HG03521 (cell line): ENCODE data around the gene TRIM13.

Source experiments
- ATAC-seq: cut with Tn5 transposase; IDR thresholded peaks from one replicate; pipeline ENCODE4 v1.9.1; 2021; ENCODE audit warnings: mild to moderate bottlenecking, moderate library complexity; ENCODE audit not compliant: unreplicated experiment

Gene TRIM13

DNA sequence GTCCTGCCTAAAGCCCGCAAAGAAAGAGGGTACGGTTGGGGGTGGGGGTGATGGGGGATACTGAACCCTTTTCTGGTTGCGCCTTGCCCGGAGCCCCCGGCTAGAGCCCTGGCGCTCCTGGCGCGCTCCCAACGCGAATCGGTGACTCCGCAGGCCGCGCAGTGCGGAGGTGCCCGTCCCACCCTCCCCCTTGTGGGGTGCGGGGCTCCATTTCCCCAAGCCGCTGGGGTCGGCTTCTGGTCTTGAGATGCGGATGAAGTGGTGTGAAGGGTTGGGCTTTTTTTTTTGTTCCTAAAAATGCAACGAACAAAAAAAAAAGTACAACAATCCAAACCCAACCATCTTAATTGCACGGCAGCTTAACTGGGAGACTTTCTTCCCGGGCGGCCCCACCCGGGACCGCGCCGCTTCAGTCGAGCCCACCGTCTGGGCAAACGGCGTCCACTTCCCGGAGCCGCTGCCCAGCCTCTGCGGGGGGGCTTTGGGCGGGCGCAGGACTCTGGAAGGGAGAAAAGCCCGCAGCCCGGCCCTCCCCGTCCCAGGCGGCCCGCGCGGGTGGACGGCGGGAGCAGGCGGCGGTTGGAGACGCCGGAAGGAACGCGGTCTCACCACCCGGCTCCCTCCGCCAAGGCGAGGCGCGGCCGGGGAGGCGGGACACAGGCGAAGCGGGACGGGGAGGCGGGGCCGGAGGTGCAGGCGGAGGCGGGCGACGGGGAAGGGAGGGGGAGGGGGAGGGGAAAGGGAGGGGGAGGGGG, 504 bp upstream of the TRIM13 start:
- ATAC-seq: peak; percentile 47

DNA sequence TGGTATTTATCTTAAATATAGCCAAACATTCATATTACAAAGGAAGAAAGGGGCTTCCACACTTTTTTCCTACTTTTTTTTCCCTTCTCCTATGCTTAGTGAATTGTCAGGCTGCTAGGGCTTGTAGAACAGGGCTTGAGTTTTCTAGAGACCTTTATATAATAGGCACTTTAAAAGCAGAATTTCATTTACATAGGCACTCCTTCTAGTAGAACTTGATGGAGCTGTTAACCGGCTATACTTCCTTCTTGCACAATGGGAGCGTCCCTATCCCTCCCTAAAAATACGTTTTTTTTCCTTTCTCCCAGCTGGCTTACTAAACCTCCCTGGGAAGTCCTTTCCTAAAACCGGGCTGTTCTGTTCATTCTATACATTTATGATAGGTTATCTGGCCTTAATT, 1.1 kb downstream of the TRIM13 start:
- no peak for ATAC-seq

GRCh38 chr13:49998714-49999624, 2.1 kb downstream of the TRIM13 start:
- no peak for ATAC-seq

- ATAC-seq: no peak
Measured at GRCh38 chr13:50001287-50001686, 4.4 kb downstream of the TRIM13 start.

DNA sequence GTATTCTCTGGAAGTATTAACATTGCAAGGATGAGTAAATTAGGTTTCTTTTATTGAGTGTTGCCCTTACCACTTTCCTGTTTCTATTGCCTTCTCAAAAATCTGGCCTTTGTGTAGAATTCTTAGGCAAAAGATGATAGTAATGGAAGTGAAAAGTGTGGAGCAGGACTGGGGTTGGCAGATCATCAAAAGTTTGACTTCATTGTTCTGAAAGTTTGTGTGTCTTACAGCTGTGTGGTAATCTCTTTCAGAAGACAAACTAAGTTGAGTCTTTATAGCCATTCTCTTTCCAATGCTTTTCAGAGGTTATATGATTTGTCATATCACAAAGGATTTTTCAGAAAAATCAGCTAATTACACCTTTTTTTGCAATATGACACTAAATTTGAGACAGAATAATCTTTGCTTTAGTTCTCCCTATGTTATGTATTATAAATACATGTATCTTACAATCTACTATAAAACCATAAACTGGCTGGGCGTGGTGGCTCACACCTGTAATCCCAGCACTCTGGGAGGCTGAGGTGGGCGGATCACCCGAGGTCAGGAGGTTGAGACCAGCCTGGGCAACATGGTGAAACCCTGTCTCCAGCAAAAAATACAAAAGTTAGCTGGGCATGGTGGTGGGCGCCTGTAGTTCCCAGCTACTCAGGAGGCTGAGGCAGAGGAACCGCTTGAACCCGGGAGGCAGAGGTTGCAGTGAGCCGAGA, 9.7 kb downstream of the TRIM13 start:
- no peak for ATAC-seq

- ATAC-seq: no peak
Measured at GRCh38 chr13:50011461-50011860, 14.6 kb downstream of the TRIM13 start.

- ATAC-seq: no peak
Measured at GRCh38 chr13:50012396-50013169, 15.7 kb downstream of the TRIM13 start.

DNA sequence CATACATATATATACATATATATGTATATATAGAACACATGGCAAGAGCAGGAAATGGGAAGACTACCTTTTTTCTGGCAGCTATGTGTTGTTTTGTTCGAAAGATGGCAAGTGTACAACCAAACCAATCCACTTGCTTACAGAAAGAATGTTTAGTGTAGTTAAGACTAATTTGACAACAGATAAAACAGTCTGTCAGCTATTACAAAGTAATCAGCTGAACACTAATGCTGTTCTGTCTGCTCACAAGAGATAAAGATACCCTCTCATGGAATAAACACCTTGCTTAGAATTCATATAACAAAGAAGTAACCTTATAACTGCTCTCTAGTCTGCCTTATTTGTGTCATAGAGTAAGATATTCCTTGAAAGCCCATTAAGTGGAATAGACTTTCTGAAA, 17.5 kb downstream of the TRIM13 start:
- no peak for ATAC-seq

GRCh38 chr13:50015258-50015657, 18.4 kb downstream of the TRIM13 start, which contains the start of gene KCNRG:
Gene KCNRG (plus strand): TSS chr13:50015444. CDS start chr13:50015494, 50 bp downstream.
- ATAC-seq: no peak

GRCh38 chr13:50015750-50016149, 18.9 kb downstream of the TRIM13 start:
- no peak for ATAC-seq

GRCh38 chr13:50016444-50016843, 19.6 kb downstream of the TRIM13 start:
- no peak for ATAC-seq

GRCh38 chr13:50017819-50018218, 21.0 kb downstream of the TRIM13 start:
- no peak for ATAC-seq

DNA sequence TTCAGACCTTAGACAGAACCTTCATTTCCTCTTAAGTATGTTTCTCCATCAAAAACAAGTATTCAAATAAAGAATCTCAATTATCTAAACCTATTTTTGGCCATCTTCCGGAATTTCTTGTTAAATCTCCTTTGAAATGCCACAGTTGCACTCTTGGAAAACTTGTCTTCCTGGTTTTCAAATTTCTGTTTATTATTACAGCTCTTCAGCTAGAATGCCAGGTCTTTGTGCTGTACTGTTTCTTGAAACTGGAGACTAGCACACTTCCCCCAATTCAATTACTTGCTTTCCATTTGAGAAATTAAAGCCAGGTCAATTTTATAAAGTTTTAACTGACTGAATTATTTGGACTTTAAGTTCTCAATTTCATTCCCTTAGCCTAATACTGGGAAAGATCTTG, 28.6 kb downstream of the TRIM13 start:
- ATAC-seq: no peak

- ATAC-seq: peak; percentile 96
Measured at GRCh38 chr13:50026788-50027473, 30.1 kb downstream of the TRIM13 start.

GRCh38 chr13:50030315-50030714, 33.5 kb downstream of the TRIM13 start:
- no peak for ATAC-seq

DNA sequence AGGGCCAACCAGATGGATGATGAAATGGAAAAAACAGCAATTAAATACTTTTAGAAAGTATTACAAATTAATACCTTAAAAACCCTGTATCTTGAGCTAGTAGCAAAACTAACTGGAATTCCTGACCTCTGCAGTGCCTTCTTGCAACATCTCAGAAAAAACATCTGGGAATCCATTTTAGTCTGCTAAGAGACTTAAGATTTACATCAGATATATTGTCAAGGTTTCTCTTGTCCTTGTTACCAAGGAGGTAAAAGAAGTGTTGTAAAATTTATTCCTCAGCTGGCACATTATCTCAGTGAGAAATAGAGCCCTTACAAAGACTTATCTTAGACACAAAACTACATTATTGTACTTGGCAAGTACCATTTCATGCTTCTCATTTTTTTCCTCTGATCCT, 36.9 kb downstream of the TRIM13 start:
- no peak for ATAC-seq

DNA sequence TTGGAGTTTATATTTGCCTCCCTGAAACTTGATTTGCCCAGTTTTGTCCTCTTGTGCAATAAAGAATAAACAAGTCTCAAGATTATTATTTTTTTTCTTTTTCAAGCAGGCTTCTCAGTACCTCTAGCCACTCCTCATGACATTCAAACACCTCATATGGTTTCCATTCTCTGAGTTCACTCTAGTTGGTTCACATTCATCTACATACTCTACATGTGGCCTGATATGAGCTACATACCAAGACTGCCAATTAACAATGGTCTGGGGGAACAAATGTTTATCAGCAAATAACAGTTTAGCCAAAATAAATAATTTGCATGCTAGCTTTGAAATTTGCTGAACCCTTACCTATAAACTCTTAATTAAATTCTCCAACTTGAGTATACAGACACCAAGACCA, 40.9 kb downstream of the TRIM13 start:
- no peak for ATAC-seq

DNA sequence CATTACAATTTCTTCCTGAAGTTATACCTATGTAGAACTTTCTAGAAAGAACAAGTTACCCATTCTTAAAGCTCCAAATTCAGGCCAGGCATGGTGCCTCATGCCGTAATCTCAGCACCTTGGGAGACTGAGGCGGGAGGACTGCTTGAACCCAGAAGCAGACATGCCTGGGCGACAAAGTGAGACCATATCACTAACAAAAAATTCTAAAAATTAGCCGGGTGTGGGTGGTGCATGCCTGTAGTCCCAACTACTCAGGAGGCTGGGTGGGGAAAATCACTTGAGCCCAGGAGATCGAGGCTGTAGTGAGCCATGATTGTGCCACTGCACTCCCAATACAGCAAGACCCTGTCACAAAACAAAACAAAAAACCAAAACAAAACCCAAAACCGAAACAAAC, 41.4 kb downstream of the TRIM13 start:
- no peak for ATAC-seq

GRCh38 chr13:50052478-50052877, 55.6 kb downstream of the TRIM13 start:
- ATAC-seq: no peak

- no peak for ATAC-seq
Measured at GRCh38 chr13:50053844-50054243, 57.0 kb downstream of the TRIM13 start.
